Kidney tubule cell (primary cell): ENCODE results near the gene PPIC.

ENCODE experiments used
- DNase-seq: peaks from one replicate; pipeline ENCODE4 v3.0.0-alpha.2; 2018; ENCODE audit warnings: low spot score

PPIC gene

DNA sequence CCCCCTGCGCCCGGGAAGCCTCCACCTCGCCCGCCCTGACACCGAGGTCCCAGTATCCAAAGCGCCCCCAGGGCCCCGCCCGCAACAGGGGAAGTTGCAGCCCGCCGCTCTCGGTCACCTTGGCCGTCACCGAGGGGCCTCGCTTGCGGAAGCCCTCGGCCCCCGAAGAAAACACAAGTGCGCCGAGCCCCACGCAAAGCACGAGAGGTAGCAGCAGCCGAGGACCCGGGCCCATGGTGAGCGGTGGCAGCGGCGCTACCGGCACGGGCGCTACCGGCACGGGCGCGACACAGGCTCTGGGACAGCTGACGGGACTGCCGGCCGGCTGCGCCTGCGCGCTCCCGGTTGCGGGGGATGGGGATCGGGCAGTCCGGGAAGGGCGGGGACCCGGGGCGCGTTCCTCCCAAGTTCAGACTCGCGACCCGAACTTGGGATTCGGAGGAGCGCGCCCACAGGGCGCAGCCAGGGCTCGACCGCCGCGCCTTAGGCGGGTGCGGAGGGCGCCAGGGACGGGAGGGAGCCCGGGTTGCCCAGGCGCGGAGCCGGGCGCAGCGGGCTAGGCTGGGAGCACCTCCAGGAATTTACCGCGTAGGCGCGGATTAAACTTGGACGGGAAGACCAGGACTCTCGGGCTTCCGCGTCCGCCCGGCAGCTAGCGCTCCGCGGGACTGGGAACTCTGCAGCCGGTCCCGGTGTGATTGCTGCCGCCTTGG is at the start of gene PPIC:
PPIC (minus strand) TSS at position 335 of the 713 bp plus-strand sequence; CDS start at position 235, 100 bp downstream.
- peak; percentile 90 for DNase-seq

DNA sequence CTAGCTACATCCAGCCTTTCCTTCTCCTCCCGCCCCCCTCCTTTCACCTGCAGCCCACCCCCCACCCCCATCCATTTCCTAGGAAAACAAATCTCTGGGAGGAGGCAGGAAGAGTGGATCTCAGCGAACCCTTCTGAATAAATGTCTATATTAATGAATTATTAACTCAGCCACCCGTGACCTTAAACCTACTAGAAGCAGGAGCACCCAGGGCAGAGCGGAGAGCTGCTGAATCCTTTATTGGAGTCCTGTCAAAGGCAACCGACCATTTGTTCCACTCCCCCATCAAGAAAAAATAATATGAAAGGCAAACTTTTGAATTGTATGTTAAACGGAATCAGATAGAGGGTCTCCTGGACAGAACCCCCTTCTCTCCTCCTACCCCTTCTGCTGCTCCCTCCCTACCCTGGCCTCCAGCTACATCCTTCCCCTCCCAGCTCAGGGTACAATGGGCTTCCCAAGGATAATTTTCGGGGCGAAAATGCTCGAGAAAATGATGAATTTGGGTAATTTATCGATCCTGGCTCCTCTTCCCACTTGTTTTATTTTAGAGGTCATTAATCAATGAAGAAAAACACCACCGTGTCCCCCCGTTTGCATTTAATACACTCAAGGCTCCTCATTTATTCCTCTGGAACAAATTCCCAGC is 49.2 kb upstream of the PPIC start:
- DNase-seq = no peak

DNA sequence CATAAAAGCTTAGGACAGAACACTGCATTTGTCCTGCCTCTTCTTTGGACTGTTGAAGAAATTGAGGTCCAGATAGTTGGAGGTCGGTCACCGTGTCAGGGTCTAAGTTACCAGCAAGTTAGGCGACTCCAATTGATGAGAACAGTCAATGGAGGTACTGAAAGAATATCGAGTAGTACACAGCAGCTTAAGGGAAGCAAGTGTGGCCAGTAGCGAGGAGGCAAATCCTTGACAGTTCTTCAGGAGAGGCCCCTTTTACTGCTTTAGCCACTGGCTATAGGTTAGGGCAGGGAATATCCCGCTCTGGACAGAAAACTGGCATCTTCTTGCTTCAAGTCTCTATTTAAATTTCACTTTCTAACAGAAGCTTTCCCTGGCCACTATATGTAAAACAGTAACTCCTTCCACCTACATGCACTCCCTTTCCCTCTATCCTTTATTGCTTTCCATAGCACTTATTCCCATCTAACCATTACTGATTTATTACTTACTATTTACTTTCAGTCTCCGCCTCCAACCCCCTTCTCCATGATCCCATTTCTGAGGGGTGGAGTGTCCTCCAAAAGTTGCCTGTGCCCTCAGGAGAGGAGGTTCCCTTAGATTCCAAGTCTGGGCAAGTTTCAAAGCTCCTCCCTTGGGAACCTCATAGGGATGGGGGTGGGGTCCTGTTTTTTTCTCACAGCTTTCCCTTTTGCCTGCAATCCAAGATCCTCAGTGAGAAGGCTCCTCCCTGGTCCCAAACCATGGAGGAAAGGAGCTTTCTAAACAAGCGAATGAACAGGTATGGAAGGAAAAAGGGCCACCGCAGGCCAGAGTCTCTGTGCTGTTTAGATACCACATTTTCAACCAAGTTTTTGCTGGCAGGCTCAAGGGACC is 48.4 kb upstream of the PPIC start:
- DNase-seq = no peak

DNA sequence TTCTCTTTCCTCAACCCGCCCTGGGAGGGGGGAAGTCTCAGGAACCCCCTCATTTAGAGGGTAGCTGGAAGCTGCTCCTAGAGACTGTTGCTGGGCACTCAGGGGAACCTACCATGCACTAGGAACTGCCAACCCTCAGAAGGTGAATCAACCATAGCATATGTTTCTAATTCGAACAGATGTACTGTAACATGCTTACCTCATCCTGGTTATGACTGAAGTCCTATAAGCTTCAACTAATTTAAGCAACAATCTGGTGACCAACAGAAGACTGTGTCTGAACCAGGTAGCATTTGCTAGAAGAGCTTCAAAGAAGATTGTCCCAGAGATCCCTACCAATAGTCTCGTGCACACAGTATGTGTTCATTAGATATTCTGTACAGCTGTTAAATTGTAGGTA is 46.8 kb upstream of the PPIC start:
- no peak for DNase-seq

DNA sequence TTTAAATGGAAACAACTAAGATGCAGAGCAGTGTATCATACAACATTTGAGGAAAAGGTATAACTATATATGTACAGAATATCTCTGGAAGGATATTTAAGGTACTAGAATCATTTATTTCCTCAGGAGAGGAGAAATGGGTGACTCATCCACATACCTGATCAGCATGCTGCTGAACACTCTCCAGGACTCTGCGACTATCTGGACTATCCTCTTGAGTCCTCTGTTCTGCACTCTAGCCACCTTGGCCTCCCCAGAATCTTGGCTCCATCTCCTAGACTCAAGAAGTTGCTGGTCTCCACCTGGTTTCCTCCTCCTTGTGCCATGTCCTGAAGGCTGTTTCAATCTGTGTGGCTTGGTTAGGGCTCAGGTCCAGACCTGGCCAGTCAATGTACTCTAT is 43.7 kb upstream of the PPIC start:
- DNase-seq = peak; percentile 40

DNA sequence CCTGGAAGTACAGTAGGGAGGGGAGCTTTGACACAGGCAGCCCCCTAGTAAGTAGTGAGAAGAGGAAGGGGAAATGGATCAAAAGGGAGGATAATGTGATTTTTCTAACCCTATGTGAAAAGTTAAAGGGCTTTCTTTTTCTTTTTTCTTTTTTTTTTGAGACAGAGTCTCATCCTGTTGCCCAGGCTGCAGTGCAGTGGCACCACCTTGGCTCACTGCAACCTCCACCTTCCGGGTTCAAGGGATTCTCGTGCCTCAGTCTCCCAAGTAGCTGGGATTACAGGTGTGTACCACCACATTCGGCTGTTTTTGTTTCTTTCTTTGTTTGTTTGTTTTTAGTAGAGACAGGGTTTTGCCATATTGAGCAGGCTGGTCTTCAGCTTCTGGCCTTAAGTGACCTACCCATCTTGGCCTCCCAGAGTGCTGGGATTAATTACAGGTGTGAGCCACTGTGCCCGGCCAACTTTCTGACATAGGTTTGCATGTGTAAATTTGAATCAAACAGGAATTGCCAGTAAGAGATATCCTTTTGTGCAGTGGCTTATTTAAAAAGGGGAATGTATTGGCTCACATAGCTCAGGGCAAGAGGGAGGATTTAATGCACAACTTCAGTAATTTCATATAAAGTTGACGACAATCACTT is 39.1 kb upstream of the PPIC start:
- no peak for DNase-seq

DNA sequence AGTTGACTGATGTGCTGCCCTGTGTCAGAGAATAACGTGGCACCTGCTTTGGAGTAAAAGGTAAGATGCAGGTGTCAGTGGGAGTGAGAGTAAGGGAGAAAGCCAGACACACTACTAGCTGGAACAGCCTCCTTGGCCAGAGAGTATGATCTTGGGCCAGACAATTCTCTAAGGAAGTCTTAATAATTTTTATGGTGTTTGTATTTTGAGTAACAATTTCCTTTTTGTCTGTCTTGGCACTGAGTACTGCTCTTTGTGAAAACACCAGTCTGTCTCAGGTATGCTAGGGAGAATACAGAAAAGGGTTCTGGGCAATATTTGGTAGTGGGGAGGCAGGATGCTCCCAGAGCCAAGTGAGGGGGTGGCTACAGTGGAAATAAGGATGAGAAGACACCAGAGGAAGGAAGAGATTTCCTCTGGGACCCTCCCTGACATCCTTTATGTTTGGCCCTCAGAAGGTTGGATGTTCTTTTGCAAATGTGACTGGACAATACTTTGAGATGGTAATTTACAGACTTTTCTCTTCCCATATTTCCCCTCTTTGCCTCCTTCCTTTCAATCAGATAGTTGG is 31.9 kb upstream of the PPIC start:
- no peak for DNase-seq

DNA sequence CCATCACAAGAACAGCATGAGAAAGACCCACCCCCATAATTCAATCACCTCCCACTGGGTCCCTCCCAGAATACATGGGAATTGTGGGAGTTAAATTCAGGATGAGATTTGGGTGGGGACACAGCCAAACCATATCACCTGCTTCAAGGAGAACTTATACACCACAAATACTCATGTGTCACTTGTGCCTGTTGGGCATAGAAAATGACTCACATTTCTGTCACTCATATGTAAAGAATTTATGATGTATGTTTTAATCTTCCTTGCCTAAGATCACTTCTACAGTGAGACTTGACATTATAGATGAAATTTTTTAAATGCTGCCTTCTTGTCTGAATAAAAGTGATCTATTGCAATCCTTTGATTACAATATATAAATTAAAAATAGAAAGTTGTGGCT is 29.5 kb upstream of the PPIC start:
- DNase-seq = no peak

DNA sequence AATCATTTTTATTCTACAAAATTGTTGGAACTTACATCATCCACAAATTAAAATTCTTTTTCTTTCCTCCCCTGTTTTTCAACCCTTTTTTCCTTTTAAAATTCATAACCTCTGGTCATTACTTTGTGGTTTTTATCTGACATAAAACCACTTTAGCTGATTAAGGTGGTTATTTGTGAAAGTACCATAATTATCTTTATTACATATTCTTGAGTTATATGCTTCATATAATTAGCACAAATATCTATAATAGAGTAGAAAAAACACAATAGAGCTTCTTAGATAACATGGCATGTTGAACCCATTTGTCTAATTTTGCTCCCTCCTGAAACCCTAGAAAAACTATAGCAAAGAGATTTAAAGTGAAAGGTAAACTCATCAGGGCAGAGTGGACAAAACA is 22.9 kb upstream of the PPIC start:
- no peak for DNase-seq

DNA sequence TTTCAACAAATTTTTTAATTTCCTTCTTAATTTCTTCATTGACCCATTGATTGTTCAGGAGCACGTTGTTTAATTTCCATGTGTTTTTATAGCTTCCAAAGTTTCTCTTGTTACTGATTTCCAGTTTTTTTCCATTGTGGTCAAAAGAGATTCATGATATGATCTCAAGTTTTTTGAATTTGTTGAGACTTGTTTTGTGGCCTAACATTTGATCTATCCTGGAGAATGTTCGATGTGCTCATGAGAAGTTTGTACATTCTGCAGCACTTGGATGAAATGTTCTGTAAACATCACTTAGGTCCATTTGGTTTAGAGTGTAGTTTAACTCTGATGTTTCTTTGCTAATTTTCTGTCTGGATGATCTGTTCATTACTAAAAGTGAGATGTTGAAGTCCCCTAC is 14.7 kb upstream of the PPIC start:
- no peak for DNase-seq

DNA sequence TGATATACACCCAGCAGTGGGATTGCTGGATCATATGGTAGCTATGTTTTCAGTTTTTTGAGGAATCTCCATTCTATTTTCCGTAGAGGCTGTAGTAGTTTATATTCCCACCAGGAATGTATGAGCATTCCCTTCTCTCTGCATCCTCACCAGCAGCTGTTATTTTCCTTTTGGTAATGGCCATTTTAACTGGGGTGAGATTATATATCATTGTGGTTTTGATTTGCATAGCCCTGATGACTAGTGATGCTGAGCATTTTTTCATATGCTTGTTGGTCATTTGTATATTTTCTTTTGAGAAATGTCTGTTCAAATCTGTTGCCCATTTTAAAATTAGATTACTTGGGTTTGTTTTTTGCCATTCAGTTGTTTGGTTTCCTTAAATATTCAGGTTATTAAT is 11.2 kb upstream of the PPIC start:
- DNase-seq = no peak

DNA sequence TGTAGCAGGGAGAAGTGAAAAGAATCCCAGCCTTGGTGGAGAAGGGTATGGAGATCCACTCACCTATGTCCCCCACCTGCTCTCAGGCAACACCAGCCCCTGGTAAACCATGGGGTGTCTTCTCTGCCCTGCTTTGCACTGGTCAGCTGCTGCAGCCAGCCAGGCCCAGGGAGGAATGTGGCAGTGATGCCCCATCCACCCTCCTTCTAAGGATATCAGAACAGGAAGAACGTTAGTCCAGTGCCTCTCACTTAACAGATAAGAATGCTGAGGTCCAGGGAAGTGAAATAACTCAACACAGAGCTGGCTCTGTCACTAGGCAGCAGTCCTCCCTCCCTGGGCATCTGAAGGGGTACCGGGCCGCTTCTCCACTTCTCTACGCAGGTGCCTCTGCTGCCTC is 9.7 kb upstream of the PPIC start:
- DNase-seq = no peak

DNA sequence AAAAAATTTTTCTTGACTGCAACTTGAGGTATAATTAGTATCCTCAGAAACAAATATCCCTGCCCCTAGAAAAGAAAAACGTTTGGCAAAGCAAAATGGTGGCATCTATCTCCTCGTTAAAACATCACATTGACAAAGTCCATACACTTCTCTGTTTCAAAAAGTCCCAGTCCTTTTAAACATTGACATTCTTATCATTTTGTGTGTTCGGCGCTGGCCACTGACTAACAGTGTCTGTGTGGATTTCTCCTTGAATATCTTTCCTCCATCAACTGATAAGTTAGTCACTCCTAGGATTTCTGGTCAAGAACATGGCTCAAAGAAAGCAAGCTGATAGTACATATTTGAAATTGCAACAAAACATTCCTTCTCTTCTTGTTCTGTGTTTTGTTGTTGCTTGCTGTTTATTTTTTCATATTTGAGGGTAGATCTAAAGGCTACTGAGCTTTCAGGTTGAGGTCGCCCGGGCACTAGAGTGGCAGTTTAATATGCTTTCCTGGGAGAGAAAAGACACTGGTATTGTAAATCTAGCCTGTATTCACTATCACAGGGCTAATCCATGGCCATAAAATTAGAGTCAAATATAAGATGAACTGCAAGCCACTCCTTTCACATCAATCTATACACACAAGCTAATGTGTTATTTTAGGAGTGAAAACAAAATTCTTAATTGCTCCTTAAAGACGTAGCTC is 8.5 kb upstream of the PPIC start:
- DNase-seq = no peak

DNA sequence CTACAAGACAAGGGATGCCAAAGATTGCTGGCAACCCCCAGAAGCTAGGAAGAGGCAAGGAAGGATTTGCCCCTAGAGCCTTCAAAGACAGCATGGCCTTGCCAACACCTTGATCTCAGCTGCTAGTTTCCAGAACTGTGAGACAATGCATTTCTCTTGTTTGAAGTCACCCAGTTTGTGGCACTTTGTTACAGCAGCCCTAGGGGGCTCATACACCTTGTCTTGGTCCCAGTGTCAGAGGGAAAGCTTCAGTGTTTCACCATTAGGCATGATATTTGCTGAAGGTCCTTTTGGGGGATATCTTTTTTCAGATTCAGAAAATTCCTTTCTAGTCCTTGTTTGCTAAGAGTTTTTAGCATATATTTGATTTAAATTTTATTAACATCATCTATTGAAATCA is 3.1 kb upstream of the PPIC start:
- DNase-seq = no peak

DNA sequence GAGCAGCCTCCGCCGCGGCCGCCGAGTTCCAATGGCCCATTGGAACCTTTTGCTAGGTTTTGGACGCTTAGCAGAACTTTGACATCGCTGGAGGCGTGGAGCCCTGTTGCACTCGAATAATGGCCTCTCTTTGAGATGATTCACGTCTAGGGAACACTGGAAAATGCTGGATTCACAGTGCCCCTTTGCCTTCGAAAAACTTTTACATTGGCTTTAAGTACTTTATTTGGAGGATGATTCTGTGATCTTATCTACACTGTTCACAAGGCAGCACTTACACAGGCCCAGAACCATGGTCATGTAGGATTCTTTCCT is 536 bp upstream of the PPIC start:
- no peak for DNase-seq

DNA sequence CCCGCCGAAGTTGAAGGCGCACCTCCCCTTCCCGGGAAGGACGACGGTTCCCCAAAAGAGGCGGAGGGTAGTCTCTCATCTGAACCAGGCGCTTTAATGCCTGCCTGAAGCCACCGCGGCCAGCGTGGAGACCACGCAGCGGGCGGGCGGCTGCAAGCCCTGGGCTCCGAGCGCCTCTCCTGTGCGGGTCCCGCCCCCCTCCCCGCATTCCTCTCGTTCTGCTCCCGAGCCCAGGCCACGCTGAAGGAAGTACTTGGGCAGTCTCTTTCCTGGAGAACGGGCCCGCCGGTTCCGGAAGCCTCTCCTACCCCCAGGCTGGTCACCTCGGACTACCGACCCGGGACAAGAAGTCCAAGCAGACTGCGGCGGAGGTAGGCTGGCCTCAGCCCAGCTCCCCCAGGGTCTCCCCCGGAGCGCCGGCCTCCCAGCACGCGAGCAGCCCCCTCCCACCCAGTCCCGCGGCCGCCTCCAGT is 571 bp downstream of the PPIC start:
- DNase-seq = peak; percentile 73

DNA sequence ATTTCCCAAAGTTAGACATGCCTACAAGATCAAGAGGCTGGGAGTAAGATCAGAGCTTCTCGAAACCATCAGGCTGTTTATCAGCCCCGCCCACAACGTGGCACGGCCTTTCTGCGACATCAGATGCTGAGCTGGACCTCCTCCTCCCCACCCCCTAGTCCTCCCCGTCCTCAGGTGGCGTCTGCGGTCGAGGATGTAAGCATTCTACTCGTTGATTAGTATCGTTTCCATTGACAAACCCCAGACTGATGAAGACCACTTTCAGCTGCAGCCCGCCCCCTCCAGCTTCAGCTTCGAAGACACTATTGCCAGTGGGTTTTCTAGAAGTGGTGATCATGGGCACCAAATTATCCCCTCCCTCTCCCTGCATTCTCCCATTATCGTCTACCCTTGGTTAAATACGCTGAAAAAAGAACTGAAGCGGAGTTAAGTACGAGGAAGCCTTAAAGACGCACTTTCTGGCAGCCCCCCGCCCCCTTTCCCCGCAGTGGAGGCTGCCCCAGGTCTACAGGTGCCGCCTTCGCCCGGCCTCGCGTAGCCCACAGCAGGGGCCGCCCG is 1.1 kb downstream of the PPIC start:
- DNase-seq = peak; percentile 63

DNA sequence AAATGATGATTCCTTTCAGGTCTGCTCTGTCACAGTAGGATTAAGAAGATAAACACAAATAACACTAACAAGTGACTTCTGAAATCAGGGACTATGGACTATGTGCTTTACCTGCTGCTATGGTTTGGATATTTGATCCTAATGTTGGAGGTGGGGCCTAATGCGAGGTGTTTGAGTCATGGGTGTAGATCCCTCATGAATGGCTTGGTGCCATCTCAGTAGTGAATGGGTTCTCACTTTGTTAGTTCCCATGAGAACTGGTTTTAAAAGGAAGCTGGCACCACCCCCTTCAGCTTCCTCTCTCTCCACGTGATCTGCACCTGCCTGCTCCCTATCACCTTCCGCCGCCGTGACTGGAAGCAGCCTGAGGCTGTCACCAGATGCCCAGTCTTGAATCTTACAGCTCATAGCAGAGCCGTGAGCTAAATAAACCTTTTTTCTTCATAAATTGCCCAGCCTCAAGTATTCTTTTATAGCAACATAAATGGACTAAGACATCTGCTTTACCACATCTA is 3.3 kb downstream of the PPIC start:
- DNase-seq = no peak

DNA sequence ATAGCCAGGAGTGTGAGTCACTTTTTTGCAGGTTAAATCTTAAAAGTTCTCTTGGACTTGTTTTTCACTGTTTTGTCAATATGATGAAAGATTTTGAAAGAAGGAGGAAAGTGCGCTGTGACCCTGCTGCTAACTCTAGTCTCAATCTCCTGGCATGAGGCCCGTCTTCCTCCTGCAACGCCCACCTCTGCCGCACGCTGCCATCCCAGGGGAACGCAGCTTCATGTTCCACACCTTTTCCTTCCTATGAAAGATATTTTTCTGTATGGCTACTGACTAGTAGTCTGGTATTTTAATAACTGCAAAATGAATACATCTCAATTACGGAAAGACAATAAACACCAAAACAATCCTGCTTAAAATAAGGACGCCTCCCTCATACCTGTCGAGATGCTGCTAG is 8.3 kb downstream of the PPIC start:
- no peak for DNase-seq

DNA sequence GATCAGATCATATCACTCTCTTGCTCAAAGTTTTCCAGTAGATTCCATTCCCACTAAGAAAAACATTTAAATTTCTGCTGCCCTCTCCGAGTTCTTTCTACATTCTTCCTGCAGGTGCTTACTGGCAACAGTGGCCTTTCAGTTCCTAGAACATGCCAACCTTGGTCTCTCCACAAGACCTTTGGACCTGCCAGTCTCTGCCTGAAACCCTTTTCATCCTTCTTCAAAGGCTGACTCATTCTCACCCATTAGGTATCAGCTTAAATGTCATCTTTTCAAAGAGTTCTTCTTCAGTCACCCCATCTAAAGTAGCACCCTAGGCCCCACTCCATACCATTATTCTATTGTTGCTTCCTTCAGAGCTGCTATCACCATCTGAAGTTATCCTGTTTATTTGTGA is 21.8 kb downstream of the PPIC start:
- no peak for DNase-seq

DNA sequence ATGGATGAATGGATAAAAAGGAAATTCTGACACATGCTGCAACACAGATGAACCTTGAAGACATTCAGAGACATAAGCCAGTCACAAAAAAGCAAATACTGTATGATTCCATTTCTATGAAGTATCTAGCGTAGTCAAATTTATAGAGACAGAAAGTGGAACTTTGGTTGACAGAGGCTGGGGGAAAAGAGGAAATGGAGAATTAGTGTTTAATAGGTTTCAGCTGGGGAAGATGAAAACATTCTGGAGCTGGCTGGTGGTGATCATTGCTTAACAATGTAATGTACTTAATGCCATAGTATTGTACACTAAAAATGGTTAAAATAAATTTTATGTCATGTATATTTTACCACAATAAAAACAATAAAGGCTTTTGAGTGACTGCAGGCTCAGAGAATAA is 24.2 kb downstream of the PPIC start:
- no peak for DNase-seq
